Measurements from ENCODE around the gene TRO. TPM values are rescaled to one million over a fixed set of nuclear protein-coding genes. Genes with fewer than 3 reads are reported as not detected.

The TRO gene
- total RNA-seq, 2 donors from 2014 or later, result 24.1 to 28.0 TPM

DNA sequence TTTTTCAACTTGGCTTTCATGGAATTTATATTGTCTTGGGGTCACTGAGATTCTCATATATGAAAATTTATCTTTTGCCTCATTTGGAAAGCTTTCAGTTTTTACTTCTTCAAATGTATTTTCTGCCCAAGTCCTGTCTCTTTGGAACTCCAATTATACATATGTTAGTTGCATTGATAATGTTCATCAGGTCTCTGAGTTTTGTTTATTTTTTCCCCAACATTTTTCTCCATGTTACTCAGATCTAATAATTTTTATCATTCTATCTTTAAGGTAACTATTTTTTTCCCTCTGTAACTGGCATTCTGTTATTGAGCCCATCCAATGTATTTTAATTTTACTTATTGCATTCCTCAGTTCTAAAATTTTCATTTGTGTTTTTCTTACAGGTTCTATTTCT is 10.7 kb upstream of the TRO start:
- H3K27me3 ChIP-seq, result no peaks in the 10 kb centered on the region
- H3K4me3 ChIP-seq, result no peak overlapping the region
- DNase-seq (no peak), ATAC-seq (no peak)
- no peaks in the 10 kb centered on the region for H3K36me3 ChIP-seq (replicated peaks in 1 of 2; ENCODE audit: insufficient read depth in 1 of 2, low read depth in 2 of 2)
- no peak overlapping the region for H3K27ac ChIP-seq
- no peaks in the 10 kb centered on the region for H3K4me1 ChIP-seq
- H3K9me3 ChIP-seq, result no peaks in the 10 kb centered on the region
- TF ChIP-seq CTCF (IDR thresholded peaks at IDR 0.05) (no peak), POLR2A (IDR thresholded peaks at IDR 0.05) (no peak)
- intact Hi-C loops (cut with DNase I), result no loop called here

DNA sequence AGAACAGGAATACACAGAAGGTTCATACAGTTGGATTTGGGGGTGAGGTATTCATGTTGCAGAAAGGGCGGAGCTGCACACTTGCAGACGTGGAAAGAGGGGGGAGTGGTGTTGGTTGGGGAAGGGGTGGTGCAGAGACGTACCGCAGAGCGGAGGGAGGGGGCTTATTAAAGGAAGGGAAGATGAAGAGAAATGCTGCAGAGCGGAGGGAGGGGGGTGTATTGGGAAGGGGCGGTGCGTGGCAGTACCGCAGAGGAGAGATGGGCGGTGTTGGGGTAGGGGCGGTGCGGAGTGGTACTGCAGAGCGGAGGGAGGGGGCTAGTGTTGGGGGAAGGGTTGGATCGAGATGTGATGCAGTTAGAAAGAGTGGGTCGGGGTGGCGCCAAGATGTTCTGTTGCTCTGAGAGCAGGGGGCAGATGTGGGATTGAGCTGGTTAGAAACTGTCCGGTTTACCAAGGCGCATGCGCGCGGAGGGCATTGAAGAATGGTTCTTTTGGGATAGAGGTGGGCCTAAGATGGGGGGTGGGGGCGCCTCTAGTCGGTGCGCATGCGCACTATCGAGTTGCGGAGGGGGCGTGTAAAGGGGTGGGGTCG is 900 bp downstream of the TRO start:
- no peaks in the 10 kb centered on the region for H3K27me3 ChIP-seq
- intact Hi-C loops (cut with DNase I), result no loop called here

DNA sequence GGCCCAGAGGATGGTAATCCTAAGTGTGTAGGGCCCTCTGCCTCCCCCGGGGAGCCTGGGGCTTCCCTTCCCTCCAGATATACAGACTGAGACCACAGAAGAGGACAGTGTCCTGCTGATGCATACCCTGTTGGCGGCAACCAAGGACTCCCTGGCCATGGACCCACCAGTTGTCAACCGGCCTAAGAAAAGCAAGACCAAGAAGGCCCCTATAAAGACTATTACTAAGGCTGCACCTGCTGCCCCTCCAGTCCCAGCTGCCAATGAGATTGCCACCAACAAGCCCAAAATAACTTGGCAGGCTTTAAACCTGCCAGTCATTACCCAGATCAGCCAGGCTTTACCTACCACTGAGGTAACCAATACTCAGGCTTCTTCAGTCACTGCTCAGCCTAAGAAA is 1.9 kb downstream of the TRO start:
- intact Hi-C loops (cut with DNase I), result no loop called here
- Histone ChIP-seq H3K27ac (no peak overlapping the region), H3K4me3 (no peak overlapping the region), H3K4me1 (no peaks in the 10 kb centered on the region), H3K36me3 (replicated peaks in 1 of 2; ENCODE audit: insufficient read depth in 1 of 2, low read depth in 2 of 2) (no peaks in the 10 kb centered on the region), H3K9me3 (no peaks in the 10 kb centered on the region), H3K27me3 (no peaks in the 10 kb centered on the region)
- TF ChIP-seq POLR2A (IDR thresholded peaks at IDR 0.05), result no peak
- no peak for TF ChIP-seq CTCF (IDR thresholded peaks at IDR 0.05)
- ATAC-seq, result no peak
- no peak for DNase-seq
- WGBS, 2 donors, result 92% methylated on average over 2 of the region's 3 CpGs; no CpG with 5 or more reads in 1 of the 2 donors

More for the DNA sequence above, 900 bp downstream of the TRO start:
- no peak for ATAC-seq
- Histone ChIP-seq H3K9me3 (no peaks in the 10 kb centered on the region), H3K4me1 (no peaks in the 10 kb centered on the region), H3K36me3 (replicated peaks in 1 of 2; ENCODE audit: insufficient read depth in 1 of 2, low read depth in 2 of 2) (no peaks in the 10 kb centered on the region), H3K27ac (no peak overlapping the region), H3K4me3 (peak overlapping the region in 1 of 2 donors; percentile 20)
- peak in 2 of 7 experiments; percentile 16 to 24 for TF ChIP-seq CTCF (IDR thresholded peaks at IDR 0.05)
- TF ChIP-seq POLR2A (IDR thresholded peaks at IDR 0.05), result no peak
- peak; percentile 23 to 58 (median 46) for DNase-seq
- WGBS, 2 donors, result 2 to 3% methylated on average over 22 to 28 of the region's 29 CpGs

DNA sequence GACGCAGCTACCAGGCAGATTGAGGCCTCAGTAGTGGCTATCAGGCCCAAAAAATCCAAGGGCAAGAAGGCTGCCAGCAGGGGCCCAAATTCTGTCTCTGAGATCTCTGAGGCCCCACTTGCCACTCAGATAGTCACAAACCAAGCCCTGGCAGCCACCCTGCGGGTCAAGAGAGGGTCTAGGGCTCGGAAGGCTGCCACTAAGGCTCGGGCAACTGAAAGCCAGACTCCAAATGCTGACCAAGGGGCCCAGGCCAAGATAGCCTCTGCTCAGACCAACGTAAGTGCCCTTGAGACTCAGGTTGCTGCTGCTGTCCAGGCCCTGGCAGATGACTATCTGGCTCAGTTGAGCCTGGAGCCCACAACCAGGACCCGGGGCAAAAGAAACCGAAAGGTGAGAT is 2.8 kb downstream of the TRO start:
- no peaks in the 10 kb centered on the region for H3K4me1 ChIP-seq
- no peaks in the 10 kb centered on the region for H3K9me3 ChIP-seq
- WGBS, 2 donors, result 75 to 81% methylated on average over 3 to 4 of the region's 7 CpGs
- no peak for TF ChIP-seq CTCF (IDR thresholded peaks at IDR 0.05)
- no peak for TF ChIP-seq POLR2A (IDR thresholded peaks at IDR 0.05)
- ATAC-seq, result no peak
- no peak overlapping the region for H3K27ac ChIP-seq
- intact Hi-C loops (cut with DNase I), result no loop called here
- no peak overlapping the region for H3K4me3 ChIP-seq
- H3K27me3 ChIP-seq, result no peaks in the 10 kb centered on the region
- DNase-seq, result no peak
- H3K36me3 ChIP-seq (replicated peaks in 1 of 2; ENCODE audit: insufficient read depth in 1 of 2, low read depth in 2 of 2), result no peaks in the 10 kb centered on the region

GRCh38 chrX:54926978-54927377 is 6.4 kb downstream of the TRO start:
- H3K27ac ChIP-seq, result no peak overlapping the region
- no peaks in the 10 kb centered on the region for H3K9me3 ChIP-seq
- no peak for DNase-seq
- H3K4me1 ChIP-seq, result no peaks in the 10 kb centered on the region
- intact Hi-C loops (cut with DNase I), result no loop called here
- H3K36me3 ChIP-seq (replicated peaks in 1 of 2; ENCODE audit: insufficient read depth in 1 of 2, low read depth in 2 of 2), result no peaks in the 10 kb centered on the region
- no peak for ATAC-seq
- TF ChIP-seq CTCF (IDR thresholded peaks at IDR 0.05), result no peak
- no peak for TF ChIP-seq POLR2A (IDR thresholded peaks at IDR 0.05)
- WGBS, 2 donors, result 40 to 50% methylated on average over 1 of the region's 2 CpGs
- no peak overlapping the region for H3K4me3 ChIP-seq
- no peaks in the 10 kb centered on the region for H3K27me3 ChIP-seq
